ENCODE measurements around the gene ANKRD34C.

DNA sequence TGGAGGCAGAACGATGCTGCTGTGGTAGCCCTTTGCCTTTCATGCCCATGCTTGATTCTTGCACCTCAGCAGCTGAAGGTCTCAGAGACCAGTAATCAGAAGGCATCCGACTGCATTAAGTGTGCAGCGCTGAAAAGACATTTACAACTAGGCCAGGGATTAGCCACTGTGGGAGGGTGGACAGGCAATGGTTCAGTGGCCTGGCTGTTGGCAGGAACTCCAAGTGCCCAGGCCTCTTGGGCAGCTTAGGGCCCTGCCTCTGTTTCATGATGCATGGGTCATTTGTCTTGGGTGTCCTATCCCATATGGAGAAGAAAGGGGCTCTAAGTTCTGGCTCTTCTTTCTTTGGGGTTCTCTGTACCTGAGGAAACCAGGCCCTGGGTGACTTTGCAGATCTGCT, 39.8 kb downstream of the ANKRD34C start:
- TF ChIP-seq CTCF (conservative IDR thresholded peaks at IDR 0.05; ENCODE audit: low read length) (no peak), EZH2phosphoT487 (IDR thresholded peaks at IDR 0.05; ENCODE audit: borderline replicate concordance) (no peak)

Measured in Loucy (cell line).